ENCODE data around the gene MMP20. TPM values are rescaled to one million over a fixed set of nuclear protein-coding genes. Genes with fewer than 3 reads are reported as not detected.

Gene MMP20
- total RNA-seq, 4 donors from 2014 or later: not detected

GRCh38 chr11:102580185-102580951 lies 44.8 kb downstream of the MMP20 start:
- H3K36me3 ChIP-seq: no peaks in the 10 kb centered on the region
- H3K9me3 ChIP-seq: no peaks in the 10 kb centered on the region
- H3K4me3 ChIP-seq: no peak overlapping the region
- no peak for DNase-seq
- no peaks in the 10 kb centered on the region for H3K4me1 ChIP-seq
- no peak for TF ChIP-seq POLR2A (IDR thresholded peaks at IDR 0.05)
- TF ChIP-seq CTCF (IDR thresholded peaks at IDR 0.05 in 4 of 5, conservative IDR thresholded peaks at IDR 0.05 in 1 of 5): no peak
- H3K27me3 ChIP-seq: no peaks in the 10 kb centered on the region
- intact Hi-C loops (cut with DNase I; ENCODE audit: low total_unique reads): no loop called here
- H3K27ac ChIP-seq: no peak overlapping the region
- no peak for ATAC-seq
- in situ Hi-C loops (cut with MboI; ENCODE audit: low sequenced_read_pairs in 4 of 4): no loop called here

DNA sequence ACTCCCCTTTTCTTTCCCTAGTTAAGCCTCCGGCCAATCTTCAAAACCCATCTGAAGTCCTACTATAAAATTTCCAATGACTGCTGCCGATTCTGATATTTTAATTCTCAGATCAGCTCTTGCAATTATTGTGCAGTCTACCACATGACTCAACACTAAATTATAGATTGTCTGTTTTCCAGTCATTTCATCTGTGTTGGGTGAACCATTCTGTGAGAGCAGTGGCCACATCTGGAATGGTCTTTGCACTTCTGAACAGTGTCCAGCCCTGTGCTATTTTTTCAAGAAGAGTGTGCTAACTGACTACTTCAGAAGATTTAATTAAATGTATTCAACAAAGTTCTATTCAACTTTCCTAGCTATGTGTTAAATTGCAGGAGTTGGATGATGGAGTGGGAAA lies 47.4 kb downstream of the MMP20 start:
- intact Hi-C loops (cut with DNase I; ENCODE audit: low total_unique reads) (no loop called here), in situ Hi-C loops (cut with MboI; ENCODE audit: low sequenced_read_pairs in 4 of 4) (no loop called here)
- Histone ChIP-seq H3K36me3 (no peaks in the 10 kb centered on the region), H3K9me3 (no peaks in the 10 kb centered on the region), H3K27me3 (no peaks in the 10 kb centered on the region), H3K4me1 (no peaks in the 10 kb centered on the region), H3K4me3 (no peak overlapping the region), H3K27ac (no peak overlapping the region)
- no peak for DNase-seq
- TF ChIP-seq POLR2A (IDR thresholded peaks at IDR 0.05) (no peak), CTCF (IDR thresholded peaks at IDR 0.05 in 4 of 5, conservative IDR thresholded peaks at IDR 0.05 in 1 of 5) (no peak)
- no peak for ATAC-seq

DNA sequence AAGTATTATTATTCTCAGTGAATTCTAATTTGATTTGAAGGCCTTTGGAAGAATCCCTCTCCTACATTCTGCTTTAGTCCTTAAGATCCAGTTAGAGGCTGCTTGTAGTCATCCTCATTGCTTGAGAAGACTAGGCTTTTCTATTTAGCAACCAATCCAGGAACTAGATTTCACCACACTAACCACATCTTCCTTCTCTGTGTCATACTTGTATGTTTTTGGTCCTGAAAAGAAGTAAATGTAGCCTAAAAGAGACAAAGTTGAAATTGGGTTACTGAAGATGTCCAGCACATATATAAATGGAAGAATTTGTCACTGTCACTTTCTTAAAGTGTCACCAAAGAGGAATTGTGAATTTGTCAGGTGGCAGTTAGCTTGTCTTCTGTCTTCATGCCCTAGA lies 48.0 kb downstream of the MMP20 start:
- Histone ChIP-seq H3K27me3 (no peaks in the 10 kb centered on the region), H3K4me1 (no peaks in the 10 kb centered on the region), H3K27ac (no peak overlapping the region), H3K4me3 (no peak overlapping the region), H3K9me3 (no peaks in the 10 kb centered on the region), H3K36me3 (no peaks in the 10 kb centered on the region)
- intact Hi-C loops (cut with DNase I; ENCODE audit: low total_unique reads) (no loop called here), in situ Hi-C loops (cut with MboI; ENCODE audit: low sequenced_read_pairs in 4 of 4) (no loop called here)
- no peak for ATAC-seq
- TF ChIP-seq CTCF (IDR thresholded peaks at IDR 0.05 in 4 of 5, conservative IDR thresholded peaks at IDR 0.05 in 1 of 5) (no peak), POLR2A (IDR thresholded peaks at IDR 0.05) (no peak)
- no peak for DNase-seq

GRCh38 chr11:102576350-102576749 lies 48.8 kb downstream of the MMP20 start:
- in situ Hi-C loops (cut with MboI; ENCODE audit: low sequenced_read_pairs in 4 of 4): no loop called here

More at GRCh38 chr11:102576350-102576749, 48.8 kb downstream of the MMP20 start:
- no peak overlapping the region for H3K27ac ChIP-seq
- intact Hi-C loops (cut with DNase I; ENCODE audit: low total_unique reads): no loop called here
- TF ChIP-seq CTCF (IDR thresholded peaks at IDR 0.05 in 4 of 5, conservative IDR thresholded peaks at IDR 0.05 in 1 of 5): no peak
- TF ChIP-seq POLR2A (IDR thresholded peaks at IDR 0.05): no peak
- no peaks in the 10 kb centered on the region for H3K4me1 ChIP-seq
- H3K27me3 ChIP-seq: no peaks in the 10 kb centered on the region
- ATAC-seq (no peak), DNase-seq (no peak)
- no peak overlapping the region for H3K4me3 ChIP-seq
- H3K36me3 ChIP-seq: no peaks in the 10 kb centered on the region
- H3K9me3 ChIP-seq: no peaks in the 10 kb centered on the region

All from gastrocnemius medialis (tissue), 4 donors.